GM12878 (cell line): Measurements from ENCODE around the gene WNK2. TPM values are rescaled to one million over a fixed set of nuclear protein-coding genes. Genes with fewer than 3 reads are reported as not detected.

ENCODE experiments used
- ATAC-seq: fragments of 200-7000 bp; cut with Tn5 transposase; 3 replicates; pipeline ENCODE4 v1.9.1; 2020; ENCODE audit warnings: mild to moderate bottlenecking, moderate library complexity
- BruUV-seq: library from RNA; stranded (reverse); fragments of 400-500 nt; replicated peaks from 2 replicates; lab custom pipeline; 2021; lab: Mats Ljungman, UMichigan
- CTCF ChIA-PET: fragments of 300-600 bp; sonication (Branson Sonifier 250); formaldehyde crosslinking; extraction: SDS; loops from one replicate; lab custom pipeline; 2021; ENCODE audit warnings: inconsistent platforms; lab: Yijun Ruan, JAX
- POLR2A ChIA-PET: fragments of 350-600 bp; formaldehyde crosslinking; extraction: SDS; loops from one replicate; lab custom pipeline; 2021; ENCODE audit warnings: inconsistent platforms; lab: Charles Lee
- RAD21 ChIA-PET: fragments of 300-600 bp; sonication (Branson Sonifier 250); formaldehyde crosslinking; loops from one replicate; lab custom pipeline; 2023; ENCODE audit warnings: antibody characterized with exemption; ENCODE audit not compliant: unreplicated experiment; lab: Charles Lee
- SMC1A ChIA-PET: fragments of 300-600 bp; sonication (Branson Sonifier 250); formaldehyde crosslinking; loops from one replicate; lab custom pipeline; 2023; ENCODE audit not compliant: unreplicated experiment, uncharacterized antibody; lab: Charles Lee
- DNase-seq: peaks from one replicate; pipeline ENCODE4 v3.0.0-alpha.2; 2011; ENCODE audit warnings: low read depth, low spot score
- FAIRE-seq: peaks from 3 replicates; lab custom pipeline; 2011; peaks lifted over from hg19 to GRCh38; lab: Jason Lieb, UNC
- H2AFZ ChIP-seq: 2 replicates; pipeline ENCODE4 v1.6.0; 2011; ENCODE audit warnings: low read depth, low read length, control low read depth; ENCODE audit not compliant: control insufficient read depth
- H3K27ac ChIP-seq: 2 replicates; pipeline ENCODE4 v1.5.1; 2011; ENCODE audit warnings: control low read depth; ENCODE audit not compliant: control insufficient read depth, insufficient read depth
- H3K27me3 ChIP-seq, 2 experiments: replicated peaks in 1 of 2; 2 replicates each; pipeline versions ENCODE4 v1.6.0 to v1.6.1; 2011; ENCODE audit warnings: low read length in 1 of 2; ENCODE audit not compliant: control insufficient read depth in 2 of 2, insufficient read depth in 2 of 2
- H3K36me3 ChIP-seq, 2 experiments: 2 replicates each; pipeline ENCODE4 v1.5.1; 2011; ENCODE audit warnings: low read length in 1 of 2; ENCODE audit not compliant: control insufficient read depth in 2 of 2, insufficient read depth in 2 of 2
- H3K4me1 ChIP-seq: 2 replicates; pipeline ENCODE4 v1.6.1; 2011; ENCODE audit warnings: mild to moderate bottlenecking, low read length, moderate library complexity, mixed read lengths; ENCODE audit not compliant: control insufficient read depth, insufficient read depth
- H3K4me2 ChIP-seq: 2 replicates; pipeline ENCODE4 v1.6.0; 2011; ENCODE audit warnings: control low read depth; ENCODE audit not compliant: control insufficient read depth, insufficient read depth
- H3K4me3 ChIP-seq: fragments of 200-600 bp; sonication (generic); 2 replicates; pipeline ENCODE4 v1.5.1; 2016
- H3K79me2 ChIP-seq: 2 replicates; pipeline ENCODE4 v1.6.0; 2011; ENCODE audit warnings: low read length; ENCODE audit not compliant: control insufficient read depth, insufficient read depth
- H3K9ac ChIP-seq: 2 replicates; pipeline ENCODE4 v1.8.0; 2011; ENCODE audit warnings: low read length, control low read depth, mixed read lengths; ENCODE audit not compliant: control insufficient read depth, insufficient read depth
- H3K9me3 ChIP-seq: replicated peaks from 3 replicates; pipeline ENCODE4 v1.5.1; 2011; ENCODE audit warnings: mild to moderate bottlenecking, low read length; ENCODE audit not compliant: control insufficient read depth, insufficient read depth
- H4K20me1 ChIP-seq: 2 replicates; pipeline ENCODE4 v1.6.0; 2011; ENCODE audit not compliant: control insufficient read depth, insufficient read depth
- CREB1 ChIP-seq: IDR thresholded peaks from 2 replicates; pipeline ENCODE4 v1.6.1; 2012; ENCODE audit warnings: low read depth, mild to moderate bottlenecking, inconsistent platforms
- HDGF ChIP-seq: fragments of 450-650 bp; IDR thresholded peaks from 2 replicates; pipeline ENCODE4 v1.6.1; 2016; ENCODE audit warnings: antibody characterized with exemption
- SPI1 ChIP-seq: IDR thresholded peaks from 2 replicates; pipeline ENCODE4 v1.6.1; 2011; ENCODE audit warnings: low read depth, mild to moderate bottlenecking, low read length, moderate library complexity, borderline replicate concordance; ENCODE audit not compliant: insufficient read depth
- TARDBP ChIP-seq: IDR thresholded peaks from 2 replicates; pipeline ENCODE4 v1.6.1; 2016; ENCODE audit warnings: borderline replicate concordance
- WGBS: methylation state at CpG from one replicate; pipeline ENCODE4 v1.1.6; 2016; ENCODE audit warnings: low lambda C conversion rate; ENCODE audit not compliant: insufficient replicate concordance, insufficient coverage; ENCODE audit errors: missing lambda C conversion rate; 5-methylcytosine and 5-hydroxymethylcytosine counted together
- in situ Hi-C: fragments of 300-500 bp; cut with MboI; formaldehyde crosslinking; loops from 9 replicates; pipeline ENCODE4 v1.14.3; 2018; ENCODE audit warnings: mixed read lengths
- intact Hi-C: fragments of 100-400 bp; cut with micrococcal nuclease; formaldehyde crosslinking; loops from one replicate; pipeline ENCODE4 v1.14.2; 2022; ENCODE audit not compliant: unreplicated experiment
- polyA plus RNA-seq, 11 experiments: library from polyadenylated mRNA; depleted of rRNA in 4 of 11; unstranded in 6 of 11; stranded (reverse) in 5 of 11; fragments of >200 nt; fragmentation: Nextera tagmentation in 4 of 11; fragmentation: Illumina TruSeq in 1 of 11; extraction: Ambion mirVana in 4 of 11; extraction: Trizol in 1 of 11; gene quantifications; 1 replicate in 1 of 11; 2 replicates in 10 of 11; pipeline versions ENCODE4 v1.2.1 to v1.2.3, GENCODE V29; 2011 to 2016; ENCODE audit warnings: inconsistent platforms in 2 of 11, missing spikeins in 2 of 11, low read depth in 1 of 11
- total RNA-seq, 4 experiments: library from RNA; depleted of rRNA in 3 of 4; stranded (reverse); fragments of >200 nt in 3 of 4; fragmentation: Illumina TruSeq in 1 of 4; extraction: Trizol in 1 of 4; gene quantifications; 2 replicates each; pipeline versions ENCODE4 v1.2.1 to v1.2.3, GENCODE V29; 2013 to 2021
- TF ChIP-seq, protein P1 (sequence below): fragments of 450-650 bp; IDR thresholded peaks from 2 replicates; pipeline ENCODE4 v1.6.1; 2017; ENCODE audit warnings: mild to moderate bottlenecking, moderate library complexity
- TF ChIP-seq, protein P2 (sequence below): IDR thresholded peaks from 2 replicates; pipeline ENCODE4 v1.6.1; 2012; ENCODE audit warnings: improper control_type of control experiment, low read depth, low read length; ENCODE audit not compliant: insufficient replicate concordance
- TF ChIP-seq, protein P3 (sequence below): fragments of 450-650 bp; IDR thresholded peaks from 2 replicates; pipeline ENCODE4 v1.6.1; 2016; ENCODE audit warnings: mild to moderate bottlenecking, moderate library complexity, borderline replicate concordance

The WNK2 gene
- total and polyA plus RNA-seq, 10 of the 15 experiments (the other 5 are each of a cell fraction or from before 2014, with no cell fraction given), result 0.15 TPM; not detected in 9

DNA sequence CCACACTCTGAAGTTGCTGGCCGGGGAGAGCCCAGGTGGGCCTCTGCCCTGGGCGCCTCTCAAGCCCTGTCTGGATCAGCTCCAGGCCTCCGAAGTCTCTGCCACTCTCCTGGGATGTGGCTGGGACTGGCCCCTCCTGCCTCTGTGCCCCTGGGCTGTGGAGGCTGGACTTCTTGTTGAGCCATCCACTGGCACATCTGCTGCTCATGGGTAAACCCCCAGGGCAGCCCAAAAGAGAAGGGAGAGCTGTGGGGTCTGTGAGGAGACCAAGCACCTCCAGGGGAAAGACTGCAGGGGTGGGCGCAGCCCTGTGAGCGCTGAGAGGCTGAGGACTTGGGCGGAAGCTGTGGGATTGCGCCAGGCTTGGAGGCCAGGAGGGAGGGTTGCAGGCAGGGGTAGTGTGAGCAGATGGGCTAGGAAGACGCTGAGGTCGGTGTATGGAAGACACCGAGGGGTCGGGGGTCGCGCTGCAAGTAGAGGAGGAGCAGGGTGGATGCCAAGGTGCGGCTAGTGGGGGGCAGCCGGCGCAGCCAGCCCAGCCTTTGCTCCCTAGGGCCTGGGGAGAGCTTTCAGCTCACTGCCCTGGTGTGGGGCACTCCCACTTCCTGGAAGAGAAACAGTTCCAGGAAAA lies 118.1 kb downstream of the WNK2 start:
- no peak; the same call in 2 of the 3 replicates for ATAC-seq
- ChIA-PET SMC1A (interaction anchor here (1.1 to 1.5 kb wide), 3 partner anchors 193 to 348 kb away, joined by 3 to 5 read pairs (median 3); no protein-coding TSS in a partner anchor), RAD21 (interaction anchor here (0.7 to 1.9 kb wide), 8 partner anchors 11 to 345 kb away, joined by 3 to 9 read pairs (median 4); no protein-coding TSS in a partner anchor), POLR2A (no interaction called here), CTCF (interaction anchor here (0.7 to 2.3 kb wide), 15 partner anchors 8 to 347 kb away, joined by 3 to 16 read pairs (median 3); no protein-coding TSS in a partner anchor)
- BruUV-seq, result no TSS peak
- no peak for DNase-seq
- Histone ChIP-seq H3K4me1 (no peaks in the 10 kb centered on the region), H3K9me3 (no peaks in the 10 kb centered on the region), H4K20me1 (no peaks in the 10 kb centered on the region), H3K9ac (no peak overlapping the region), H3K27ac (no peak overlapping the region), H3K4me2 (no peak overlapping the region), H3K27me3 (no peaks in the 10 kb centered on the region; a peak in 1 of 4 replicates), H3K4me3 (no peak overlapping the region), H3K79me2 (no peaks in the 10 kb centered on the region), H2AFZ (no peak overlapping the region), H3K36me3 (no peaks in the 10 kb centered on the region)
- FAIRE-seq, result no peak
- in situ Hi-C loops, result loop anchor here (5.0 to 10.0 kb wide), 3 partner anchors 140 to 347 kb away; no protein-coding TSS in a partner anchor
- intact Hi-C loops, result loop anchor here (1.0 kb wide), 3 partner anchors 142 to 345 kb away; no protein-coding TSS in a partner anchor
- 30% methylated on average over 15 of the region's 16 CpGs for WGBS
- TF ChIP-seq CREB1 (no peak), SPI1 (no peak), HDGF (no peak), TARDBP (no peak)
- TF ChIP-seq, protein P1, sequence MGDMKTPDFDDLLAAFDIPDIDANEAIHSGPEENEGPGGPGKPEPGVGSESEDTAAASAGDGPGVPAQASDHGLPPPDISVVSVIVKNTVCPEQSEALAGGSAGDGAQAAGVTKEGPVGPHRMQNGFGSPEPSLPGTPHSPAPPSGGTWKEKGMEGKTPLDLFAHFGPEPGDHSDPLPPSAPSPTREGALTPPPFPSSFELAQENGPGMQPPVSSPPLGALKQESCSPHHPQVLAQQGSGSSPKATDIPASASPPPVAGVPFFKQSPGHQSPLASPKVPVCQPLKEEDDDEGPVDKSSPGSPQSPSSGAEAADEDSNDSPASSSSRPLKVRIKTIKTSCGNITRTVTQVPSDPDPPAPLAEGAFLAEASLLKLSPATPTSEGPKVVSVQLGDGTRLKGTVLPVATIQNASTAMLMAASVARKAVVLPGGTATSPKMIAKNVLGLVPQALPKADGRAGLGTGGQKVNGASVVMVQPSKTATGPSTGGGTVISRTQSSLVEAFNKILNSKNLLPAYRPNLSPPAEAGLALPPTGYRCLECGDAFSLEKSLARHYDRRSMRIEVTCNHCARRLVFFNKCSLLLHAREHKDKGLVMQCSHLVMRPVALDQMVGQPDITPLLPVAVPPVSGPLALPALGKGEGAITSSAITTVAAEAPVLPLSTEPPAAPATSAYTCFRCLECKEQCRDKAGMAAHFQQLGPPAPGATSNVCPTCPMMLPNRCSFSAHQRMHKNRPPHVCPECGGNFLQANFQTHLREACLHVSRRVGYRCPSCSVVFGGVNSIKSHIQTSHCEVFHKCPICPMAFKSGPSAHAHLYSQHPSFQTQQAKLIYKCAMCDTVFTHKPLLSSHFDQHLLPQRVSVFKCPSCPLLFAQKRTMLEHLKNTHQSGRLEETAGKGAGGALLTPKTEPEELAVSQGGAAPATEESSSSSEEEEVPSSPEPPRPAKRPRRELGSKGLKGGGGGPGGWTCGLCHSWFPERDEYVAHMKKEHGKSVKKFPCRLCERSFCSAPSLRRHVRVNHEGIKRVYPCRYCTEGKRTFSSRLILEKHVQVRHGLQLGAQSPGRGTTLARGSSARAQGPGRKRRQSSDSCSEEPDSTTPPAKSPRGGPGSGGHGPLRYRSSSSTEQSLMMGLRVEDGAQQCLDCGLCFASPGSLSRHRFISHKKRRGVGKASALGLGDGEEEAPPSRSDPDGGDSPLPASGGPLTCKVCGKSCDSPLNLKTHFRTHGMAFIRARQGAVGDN, result no peak
- TF ChIP-seq, protein P2, sequence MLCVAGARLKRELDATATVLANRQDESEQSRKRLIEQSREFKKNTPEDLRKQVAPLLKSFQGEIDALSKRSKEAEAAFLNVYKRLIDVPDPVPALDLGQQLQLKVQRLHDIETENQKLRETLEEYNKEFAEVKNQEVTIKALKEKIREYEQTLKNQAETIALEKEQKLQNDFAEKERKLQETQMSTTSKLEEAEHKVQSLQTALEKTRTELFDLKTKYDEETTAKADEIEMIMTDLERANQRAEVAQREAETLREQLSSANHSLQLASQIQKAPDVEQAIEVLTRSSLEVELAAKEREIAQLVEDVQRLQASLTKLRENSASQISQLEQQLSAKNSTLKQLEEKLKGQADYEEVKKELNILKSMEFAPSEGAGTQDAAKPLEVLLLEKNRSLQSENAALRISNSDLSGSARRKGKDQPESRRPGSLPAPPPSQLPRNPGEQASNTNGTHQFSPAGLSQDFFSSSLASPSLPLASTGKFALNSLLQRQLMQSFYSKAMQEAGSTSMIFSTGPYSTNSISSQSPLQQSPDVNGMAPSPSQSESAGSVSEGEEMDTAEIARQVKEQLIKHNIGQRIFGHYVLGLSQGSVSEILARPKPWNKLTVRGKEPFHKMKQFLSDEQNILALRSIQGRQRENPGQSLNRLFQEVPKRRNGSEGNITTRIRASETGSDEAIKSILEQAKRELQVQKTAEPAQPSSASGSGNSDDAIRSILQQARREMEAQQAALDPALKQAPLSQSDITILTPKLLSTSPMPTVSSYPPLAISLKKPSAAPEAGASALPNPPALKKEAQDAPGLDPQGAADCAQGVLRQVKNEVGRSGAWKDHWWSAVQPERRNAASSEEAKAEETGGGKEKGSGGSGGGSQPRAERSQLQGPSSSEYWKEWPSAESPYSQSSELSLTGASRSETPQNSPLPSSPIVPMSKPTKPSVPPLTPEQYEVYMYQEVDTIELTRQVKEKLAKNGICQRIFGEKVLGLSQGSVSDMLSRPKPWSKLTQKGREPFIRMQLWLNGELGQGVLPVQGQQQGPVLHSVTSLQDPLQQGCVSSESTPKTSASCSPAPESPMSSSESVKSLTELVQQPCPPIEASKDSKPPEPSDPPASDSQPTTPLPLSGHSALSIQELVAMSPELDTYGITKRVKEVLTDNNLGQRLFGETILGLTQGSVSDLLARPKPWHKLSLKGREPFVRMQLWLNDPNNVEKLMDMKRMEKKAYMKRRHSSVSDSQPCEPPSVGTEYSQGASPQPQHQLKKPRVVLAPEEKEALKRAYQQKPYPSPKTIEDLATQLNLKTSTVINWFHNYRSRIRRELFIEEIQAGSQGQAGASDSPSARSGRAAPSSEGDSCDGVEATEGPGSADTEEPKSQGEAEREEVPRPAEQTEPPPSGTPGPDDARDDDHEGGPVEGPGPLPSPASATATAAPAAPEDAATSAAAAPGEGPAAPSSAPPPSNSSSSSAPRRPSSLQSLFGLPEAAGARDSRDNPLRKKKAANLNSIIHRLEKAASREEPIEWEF, result no peak
- TF ChIP-seq, protein P3, sequence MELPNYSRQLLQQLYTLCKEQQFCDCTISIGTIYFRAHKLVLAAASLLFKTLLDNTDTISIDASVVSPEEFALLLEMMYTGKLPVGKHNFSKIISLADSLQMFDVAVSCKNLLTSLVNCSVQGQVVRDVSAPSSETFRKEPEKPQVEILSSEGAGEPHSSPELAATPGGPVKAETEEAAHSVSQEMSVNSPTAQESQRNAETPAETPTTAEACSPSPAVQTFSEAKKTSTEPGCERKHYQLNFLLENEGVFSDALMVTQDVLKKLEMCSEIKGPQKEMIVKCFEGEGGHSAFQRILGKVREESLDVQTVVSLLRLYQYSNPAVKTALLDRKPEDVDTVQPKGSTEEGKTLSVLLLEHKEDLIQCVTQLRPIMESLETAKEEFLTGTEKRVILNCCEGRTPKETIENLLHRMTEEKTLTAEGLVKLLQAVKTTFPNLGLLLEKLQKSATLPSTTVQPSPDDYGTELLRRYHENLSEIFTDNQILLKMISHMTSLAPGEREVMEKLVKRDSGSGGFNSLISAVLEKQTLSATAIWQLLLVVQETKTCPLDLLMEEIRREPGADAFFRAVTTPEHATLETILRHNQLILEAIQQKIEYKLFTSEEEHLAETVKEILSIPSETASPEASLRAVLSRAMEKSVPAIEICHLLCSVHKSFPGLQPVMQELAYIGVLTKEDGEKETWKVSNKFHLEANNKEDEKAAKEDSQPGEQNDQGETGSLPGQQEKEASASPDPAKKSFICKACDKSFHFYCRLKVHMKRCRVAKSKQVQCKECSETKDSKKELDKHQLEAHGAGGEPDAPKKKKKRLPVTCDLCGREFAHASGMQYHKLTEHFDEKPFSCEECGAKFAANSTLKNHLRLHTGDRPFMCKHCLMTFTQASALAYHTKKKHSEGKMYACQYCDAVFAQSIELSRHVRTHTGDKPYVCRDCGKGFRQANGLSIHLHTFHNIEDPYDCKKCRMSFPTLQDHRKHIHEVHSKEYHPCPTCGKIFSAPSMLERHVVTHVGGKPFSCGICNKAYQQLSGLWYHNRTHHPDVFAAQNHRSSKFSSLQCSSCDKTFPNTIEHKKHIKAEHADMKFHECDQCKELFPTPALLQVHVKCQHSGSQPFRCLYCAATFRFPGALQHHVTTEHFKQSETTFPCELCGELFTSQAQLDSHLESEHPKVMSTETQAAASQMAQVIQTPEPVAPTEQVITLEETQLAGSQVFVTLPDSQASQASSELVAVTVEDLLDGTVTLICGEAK, result no peak
